Suppressor macrophage treated with lipopolysaccharide for 1 hour (primary cell): ENCODE measurements around the gene PTGDS.

ENCODE experiments used
- DNase-seq, 3 donors: peaks; one replicate each; pipeline ENCODE4 v3.0.0-alpha.2; 2020 to 2022

The PTGDS gene

GRCh38 chr9:136958898-136959850 is 18.1 kb upstream of the PTGDS start:
- no peak for DNase-seq

DNA sequence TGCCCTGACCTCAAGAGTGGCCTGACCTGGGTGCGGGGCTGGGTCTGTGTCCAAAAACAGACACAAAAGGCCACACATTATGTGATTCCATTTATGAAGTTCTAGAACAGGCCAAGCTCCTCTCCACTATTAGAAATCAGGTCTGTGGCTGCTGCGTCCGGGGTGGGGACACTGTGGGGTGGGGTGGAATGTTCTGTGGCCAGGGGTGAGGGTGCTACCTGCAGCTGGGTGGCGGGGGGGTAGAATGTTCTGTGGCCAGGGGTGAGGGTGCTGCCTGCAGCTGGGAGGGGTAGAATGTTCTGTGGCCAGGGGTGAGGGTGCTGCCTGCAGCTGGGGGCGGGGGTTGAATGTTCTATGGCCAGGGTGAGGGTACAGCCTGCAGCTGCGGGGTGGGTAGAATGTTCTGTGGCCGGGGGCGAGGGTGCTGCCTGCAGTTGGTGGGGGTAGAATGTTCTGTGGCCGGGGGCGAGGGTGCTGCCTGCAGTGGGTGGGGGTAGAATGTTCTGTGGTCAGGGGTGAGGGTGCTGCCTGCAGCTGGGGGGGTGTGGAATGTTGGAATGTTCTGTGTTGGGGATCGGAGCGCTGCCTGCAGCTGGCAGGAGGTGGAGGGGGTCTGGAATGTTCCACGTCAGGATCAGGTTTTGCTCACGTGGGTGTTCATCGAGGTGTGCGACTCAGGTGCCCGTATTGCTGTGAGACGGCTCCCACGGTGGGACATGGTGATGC is 16.9 kb upstream of the PTGDS start:
- no peak for DNase-seq

GRCh38 chr9:136960938-136961275 is 16.4 kb upstream of the PTGDS start:
- DNase-seq = no peak

- no peak for DNase-seq
Observed at GRCh38 chr9:136961279-136962065, 15.8 kb upstream of the PTGDS start.

DNA sequence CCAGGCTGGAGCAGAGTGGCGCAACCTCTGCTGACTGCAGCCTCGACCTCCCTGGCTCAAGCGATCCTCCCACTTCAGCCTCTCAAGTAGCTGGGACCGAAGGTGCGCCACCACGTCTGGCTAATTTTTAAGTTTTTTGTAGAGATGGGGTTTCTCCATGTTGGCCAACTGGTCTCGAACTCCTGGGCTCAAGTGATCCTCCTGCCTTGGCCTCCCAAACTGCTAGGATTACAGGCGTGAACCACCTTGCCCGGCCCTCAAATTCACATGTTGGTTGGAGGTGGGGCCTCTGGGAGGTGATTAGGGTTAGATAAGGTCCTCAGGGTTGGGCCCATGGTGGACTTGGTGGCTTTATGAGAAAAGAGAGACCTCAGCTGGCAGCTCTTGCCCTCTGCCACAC is 15.1 kb upstream of the PTGDS start:
- no peak for DNase-seq

DNA sequence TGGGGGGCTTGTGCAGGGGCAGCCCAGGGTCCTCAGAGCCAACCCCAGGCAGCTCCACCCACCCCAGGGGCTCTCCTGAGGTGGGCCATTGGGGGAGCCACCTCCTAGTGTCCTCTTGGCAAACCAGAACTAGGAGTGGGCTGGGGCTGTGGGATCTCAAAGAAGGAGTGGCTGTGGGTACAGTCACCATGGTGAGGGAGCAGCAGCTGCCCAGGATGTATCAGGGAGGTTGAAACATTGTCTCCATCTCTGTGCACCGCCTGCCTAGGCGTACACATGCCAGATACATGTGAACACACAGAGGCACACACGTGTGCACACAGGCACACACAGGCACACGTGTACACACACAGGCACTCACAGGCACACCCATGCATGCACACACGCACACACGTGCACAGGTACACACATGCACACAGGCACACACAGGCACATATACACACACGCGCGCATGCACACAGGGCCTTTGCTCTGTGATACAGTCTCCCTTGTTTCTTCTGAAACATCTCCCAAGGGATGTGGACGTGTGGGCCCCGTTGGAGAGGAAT is 14.5 kb upstream of the PTGDS start:
- no peak for DNase-seq

DNA sequence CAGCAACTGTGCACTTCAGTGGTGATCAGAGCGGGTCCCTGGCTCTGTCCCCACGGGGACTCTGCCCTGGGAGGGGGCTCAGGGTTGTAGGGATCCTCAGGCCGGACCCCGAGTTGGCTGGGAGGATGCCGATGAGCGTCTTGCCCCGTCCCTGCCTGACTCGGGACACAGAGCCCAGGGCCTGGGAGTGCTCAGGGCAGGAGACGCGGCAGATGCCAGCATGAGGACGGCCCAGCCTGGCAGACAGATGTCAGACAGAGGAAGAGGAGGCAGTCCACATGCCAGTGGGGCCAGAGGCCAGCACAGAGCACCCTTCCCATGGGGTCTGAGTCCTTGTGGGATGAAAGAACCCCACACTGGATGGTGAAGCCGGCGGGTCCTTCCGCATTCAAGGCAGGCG is 14.0 kb upstream of the PTGDS start:
- no peak for DNase-seq

DNA sequence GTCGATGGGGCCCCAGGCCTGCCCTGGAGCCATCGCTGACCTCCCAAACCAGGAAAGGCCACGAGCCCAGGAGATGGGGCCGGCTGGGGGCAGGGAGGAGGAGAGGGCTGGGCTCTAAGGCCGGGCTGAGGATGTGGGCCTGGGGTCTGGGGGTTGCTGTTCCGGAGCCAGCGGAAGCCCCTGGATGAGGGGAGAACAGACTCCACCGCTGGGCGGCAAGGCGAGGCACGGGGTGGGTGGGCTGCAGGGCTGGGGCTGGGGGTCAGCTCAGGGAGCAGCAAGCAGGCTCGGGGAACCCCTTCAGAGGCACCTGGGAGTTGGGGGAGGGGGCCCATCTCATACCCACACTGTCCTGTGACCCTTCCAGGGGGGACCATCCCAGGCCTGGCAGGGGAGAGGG is 13.6 kb upstream of the PTGDS start:
- no peak for DNase-seq

DNA sequence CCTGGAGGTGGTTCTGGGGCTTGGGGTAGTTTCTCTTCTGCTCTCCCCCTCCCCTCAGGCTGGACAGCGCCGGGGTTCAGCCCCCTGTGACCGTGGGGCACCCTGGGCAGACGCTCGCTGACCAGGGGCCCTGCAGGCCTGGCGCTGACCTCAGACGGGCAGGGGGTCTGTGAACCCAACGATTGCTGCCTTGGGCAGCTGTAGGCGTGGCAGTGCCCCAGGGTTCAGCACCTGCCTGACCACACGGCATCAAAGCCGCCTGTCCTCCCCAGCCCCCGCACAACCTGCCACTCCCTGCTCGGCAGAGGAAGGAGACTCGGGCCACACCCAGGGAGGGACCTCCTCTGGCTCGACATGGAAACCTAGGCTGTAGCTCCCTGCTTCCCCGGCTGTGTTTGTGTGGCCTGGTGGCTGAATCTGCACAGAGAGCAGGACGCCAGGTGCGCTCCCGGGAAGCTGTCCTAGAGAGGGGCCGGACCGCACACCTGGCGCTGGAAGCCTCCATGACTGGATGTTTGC is 13.1 kb upstream of the PTGDS start:
- DNase-seq = no peak

- DNase-seq = no peak
Observed at GRCh38 chr9:136964833-136965422, 12.4 kb upstream of the PTGDS start.

DNA sequence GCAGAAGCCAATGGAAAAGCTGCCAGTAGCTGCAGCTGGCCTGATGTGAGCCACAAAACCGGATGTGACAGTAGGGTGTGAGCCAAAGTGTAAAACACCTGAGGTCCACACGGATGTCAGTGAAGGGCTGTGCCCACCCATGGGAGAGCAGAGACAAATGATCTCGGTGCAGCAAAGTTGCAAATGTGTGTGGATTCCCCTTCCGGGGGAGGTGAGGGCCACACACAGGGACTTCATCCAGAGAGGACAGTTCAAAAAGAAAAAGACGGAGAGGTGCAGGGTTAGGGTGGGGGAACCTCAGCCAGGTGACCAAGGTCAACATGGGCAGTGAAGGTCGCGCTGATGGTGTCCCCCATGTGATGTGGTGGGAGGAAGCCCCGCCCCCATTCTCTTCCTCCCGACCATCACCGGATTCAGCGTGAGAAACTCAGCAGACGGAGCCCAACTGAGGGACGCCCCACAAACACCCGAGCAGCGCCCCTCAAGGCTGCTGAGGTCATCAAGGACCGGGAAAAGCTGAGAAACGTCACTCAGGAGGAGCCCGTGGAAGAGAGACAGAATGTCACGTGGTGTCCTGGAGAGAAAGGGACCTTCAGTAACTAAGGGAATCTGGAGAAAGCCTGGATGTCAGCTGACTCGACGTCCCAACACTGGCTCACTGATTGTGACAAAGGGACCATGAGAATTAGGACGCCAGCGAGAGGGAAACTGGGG is 11.4 kb upstream of the PTGDS start:
- peak; percentile 72 to 84 (median 81) for DNase-seq

GRCh38 chr9:136968333-136969127 is 8.8 kb upstream of the PTGDS start:
- no peak for DNase-seq

DNA sequence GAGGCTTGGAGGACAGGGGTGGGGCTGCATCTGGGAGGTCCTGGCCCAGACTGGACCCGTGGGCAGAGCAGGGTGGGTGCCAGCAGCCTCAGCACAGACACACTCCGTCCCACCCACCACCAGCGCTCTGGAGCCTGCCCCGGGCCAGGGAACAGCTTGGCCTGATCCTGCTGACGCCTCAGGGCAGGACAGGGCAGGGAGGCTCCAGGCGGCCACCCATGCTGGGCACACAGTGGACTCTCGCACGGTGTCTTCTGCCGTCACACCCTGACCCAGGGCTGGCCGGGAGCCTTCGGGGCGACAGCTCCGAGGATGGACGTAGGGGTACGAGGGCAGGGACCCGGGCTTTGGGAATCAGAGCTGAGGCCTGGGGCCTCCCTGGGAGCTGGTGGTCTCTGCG is 8.2 kb upstream of the PTGDS start:
- DNase-seq = no peak

- DNase-seq = no peak
Observed at GRCh38 chr9:136969774-136970173, 7.5 kb upstream of the PTGDS start.

DNA sequence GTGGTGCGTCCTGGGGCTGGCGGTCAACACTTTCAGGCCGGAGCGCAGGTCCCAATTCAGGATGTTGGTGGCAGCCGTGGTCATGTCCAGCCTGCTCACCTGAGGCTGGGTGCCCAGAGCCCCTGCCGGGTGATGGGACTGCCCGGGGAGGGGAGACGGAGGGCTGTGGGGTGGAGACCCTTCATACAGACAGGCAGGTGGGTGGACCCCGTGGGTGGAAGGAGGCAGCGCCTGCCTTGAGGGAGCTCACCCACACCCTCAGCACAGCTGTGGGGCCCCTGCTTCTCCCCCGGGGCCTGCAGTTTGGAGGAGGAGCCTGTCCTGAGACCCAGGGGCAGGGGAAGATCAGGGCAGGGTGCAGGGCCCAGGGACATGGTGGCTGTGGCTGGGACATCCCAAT is 6.9 kb upstream of the PTGDS start:
- DNase-seq = no peak

GRCh38 chr9:136971746-136972145 is 5.6 kb upstream of the PTGDS start:
- no peak for DNase-seq

- DNase-seq = no peak
Observed at GRCh38 chr9:136972335-136972734, 5.0 kb upstream of the PTGDS start.

DNA sequence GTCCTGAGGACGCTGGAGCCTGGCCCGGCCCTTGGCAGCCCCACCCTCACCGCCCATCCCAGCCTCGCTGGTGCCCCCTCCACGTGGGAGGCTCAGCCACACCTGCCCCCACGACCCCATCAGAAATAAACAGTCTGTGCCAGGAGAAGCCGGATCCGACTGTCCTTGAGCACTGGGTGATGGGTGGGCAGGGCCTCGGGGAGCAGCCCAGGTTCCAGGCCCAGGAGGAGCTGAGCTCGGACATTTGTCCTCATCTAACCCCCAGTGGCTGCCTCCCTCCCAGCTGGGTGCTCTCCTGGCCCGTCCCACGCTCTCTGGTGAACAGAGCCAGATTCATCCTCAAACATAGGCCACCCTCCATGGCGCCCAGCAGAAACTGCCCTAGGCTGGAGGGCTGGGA is 4.6 kb upstream of the PTGDS start:
- no peak for DNase-seq

DNA sequence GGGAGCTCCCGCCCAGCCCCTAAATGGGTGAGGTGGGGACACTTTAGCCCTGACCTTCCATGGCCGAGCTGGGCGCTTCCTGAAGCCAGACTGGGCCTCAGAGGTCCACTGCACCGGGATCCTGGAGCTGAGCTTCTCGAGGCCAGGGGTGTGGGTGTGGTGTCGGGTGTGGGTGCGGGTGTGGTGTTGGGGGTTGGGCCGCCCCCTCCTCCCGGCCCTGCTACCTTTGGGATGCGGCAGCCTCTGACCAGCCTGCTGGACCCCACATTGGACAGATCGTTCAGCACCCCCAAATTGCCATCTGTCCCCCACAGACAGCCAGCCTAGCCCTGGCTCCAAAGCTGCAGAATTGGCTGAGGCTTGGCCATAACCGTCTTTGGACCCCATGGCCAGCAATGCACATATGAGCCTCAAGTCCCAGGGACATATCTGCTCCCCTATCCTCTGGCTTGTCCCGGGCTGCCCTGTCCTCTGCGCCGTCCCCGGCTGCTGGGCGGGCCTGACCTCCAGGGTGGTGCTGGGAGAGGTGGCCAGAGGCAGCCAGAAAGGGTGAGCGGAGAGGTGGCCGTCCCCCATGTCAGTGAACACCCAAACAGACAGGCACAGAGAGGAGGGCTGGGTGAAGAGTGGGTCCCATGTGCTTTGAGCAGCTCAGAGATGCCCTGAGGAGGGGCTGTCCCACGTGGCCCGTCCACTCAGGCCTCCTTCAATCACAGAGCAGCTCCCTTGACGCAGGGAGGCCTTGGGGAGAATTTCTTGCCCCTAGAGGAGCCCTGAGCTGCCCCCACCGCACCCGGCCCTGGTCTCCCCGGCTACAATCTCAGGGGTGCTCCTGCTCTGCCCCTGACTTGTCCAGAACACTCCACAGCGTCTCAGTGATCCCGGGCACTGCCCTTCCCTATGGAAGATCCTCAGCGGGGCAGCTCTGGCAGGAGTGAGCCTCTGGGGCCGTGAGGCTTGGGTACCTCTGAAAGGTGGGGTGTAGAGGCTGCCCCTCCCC is 3.4 kb upstream of the PTGDS start:
- no peak for DNase-seq
